GM12872 (cell line): ENCODE results near the gene EN1.

Experiments
- TF ChIP-seq, protein P1 (sequence below): IDR thresholded peaks from 3 replicates; pipeline ENCODE4 v1.5.1; 2011; ENCODE audit warnings: low read depth, mild to moderate bottlenecking, low read length, moderate library complexity; ENCODE audit not compliant: insufficient read depth

The EN1 gene

DNA sequence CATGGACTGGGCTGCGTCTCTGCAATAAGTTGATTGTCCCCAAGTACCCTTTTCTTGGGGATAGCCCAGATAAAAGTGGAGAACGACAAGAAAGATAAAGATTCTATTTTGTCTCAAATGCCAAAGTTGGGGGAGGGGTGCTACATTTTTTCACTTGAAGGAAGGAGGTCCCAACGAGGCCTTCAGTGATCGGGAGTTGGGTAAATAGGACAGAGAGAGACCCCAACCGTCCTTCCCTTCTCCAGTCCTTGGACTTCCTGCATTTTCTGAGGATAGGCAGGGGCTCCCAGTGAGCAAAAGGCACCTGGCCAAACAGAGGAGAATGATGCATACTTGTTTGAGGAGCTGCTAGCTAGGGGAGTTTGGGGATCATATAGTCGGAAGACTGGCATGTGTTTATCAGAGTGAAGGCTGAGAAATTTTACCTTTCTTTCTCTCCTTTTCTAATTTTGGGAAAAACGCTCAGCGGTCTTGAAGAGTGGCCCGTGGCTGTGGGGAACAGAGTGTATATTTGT lies 3.5 kb upstream of the EN1 start:
- TF ChIP-seq, protein P1, sequence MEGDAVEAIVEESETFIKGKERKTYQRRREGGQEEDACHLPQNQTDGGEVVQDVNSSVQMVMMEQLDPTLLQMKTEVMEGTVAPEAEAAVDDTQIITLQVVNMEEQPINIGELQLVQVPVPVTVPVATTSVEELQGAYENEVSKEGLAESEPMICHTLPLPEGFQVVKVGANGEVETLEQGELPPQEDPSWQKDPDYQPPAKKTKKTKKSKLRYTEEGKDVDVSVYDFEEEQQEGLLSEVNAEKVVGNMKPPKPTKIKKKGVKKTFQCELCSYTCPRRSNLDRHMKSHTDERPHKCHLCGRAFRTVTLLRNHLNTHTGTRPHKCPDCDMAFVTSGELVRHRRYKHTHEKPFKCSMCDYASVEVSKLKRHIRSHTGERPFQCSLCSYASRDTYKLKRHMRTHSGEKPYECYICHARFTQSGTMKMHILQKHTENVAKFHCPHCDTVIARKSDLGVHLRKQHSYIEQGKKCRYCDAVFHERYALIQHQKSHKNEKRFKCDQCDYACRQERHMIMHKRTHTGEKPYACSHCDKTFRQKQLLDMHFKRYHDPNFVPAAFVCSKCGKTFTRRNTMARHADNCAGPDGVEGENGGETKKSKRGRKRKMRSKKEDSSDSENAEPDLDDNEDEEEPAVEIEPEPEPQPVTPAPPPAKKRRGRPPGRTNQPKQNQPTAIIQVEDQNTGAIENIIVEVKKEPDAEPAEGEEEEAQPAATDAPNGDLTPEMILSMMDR = no peak

DNA sequence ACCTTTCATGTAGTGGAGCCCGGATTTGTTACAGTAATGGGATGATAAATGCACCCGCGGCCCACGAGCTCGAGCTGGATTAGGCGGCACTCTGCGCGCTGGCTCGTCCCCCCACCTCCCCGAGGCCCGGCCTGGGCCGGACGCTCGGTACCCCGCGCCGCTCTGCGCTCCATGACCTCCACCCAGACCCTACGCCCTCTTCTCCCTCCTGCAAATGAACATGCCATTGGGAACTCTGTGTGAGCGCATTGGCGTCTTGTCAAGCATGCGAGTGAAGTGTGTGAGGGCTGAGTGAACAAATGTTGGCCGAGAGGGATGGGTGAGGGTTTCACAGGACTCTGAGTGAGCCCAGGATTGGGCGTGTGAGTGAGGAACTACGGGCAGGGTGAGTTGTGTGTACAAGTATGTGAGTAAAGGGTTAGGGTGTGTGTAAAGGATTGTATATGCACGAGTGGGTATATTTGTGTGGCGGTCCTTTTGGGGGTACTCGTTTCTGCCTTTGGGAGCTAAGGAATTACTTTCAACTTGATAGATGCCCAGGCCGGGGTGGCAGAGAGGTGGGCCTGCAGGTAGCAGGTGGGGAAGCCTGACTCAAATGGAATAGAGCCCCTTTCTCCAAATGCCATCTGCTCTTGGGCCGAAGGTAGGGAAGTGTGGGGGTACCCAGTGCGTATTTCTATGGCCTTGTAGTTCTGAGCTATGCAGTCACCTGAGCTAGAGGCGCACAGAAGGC lies 2.9 kb upstream of the EN1 start:
- TF ChIP-seq, protein P1 = no peak

DNA sequence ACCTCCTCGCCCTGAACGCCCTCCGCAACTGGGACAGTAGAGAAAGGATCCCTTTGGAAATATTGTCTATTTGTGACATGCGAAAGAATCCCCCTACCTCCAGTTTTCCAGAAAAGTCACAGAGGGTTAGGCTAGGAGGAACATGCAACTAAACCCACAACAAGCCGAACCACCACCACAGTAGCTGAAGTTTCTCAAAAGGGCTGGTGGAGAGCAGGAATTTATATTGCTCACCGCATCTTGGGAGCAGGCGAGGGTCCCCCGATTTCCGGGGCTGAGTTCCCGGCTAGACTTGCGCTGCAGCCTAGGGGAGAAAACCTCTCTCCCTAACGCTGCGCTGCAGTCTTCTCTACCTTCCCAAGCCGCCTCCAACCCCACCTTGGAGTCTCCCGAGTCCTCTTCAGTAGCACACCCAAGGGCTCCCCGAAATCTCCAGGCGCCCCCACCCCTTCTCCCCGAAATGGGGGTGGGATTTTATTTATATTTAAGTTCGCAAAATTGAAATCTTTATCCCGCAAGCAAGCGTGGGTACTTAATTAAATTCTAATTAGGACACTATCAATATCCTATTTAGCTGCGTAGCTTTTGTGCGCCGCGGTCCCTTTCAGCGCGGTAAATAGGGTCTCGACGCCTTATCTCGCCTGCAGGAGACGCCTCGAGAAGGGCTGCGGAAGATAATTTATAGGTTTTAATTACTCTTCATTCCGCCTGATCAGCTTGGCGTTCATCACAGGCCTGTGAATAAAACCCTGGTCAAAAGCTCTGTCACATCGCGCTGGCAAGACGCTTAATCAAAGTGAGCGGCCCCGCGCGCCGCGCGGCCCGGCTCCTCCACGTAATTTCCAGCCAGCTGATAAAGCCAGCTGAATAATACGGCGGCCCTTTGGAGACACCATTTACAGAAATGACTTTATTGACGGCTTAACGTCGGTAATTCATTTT lies 2.0 kb upstream of the EN1 start:
- TF ChIP-seq, protein P1 = no peak

DNA sequence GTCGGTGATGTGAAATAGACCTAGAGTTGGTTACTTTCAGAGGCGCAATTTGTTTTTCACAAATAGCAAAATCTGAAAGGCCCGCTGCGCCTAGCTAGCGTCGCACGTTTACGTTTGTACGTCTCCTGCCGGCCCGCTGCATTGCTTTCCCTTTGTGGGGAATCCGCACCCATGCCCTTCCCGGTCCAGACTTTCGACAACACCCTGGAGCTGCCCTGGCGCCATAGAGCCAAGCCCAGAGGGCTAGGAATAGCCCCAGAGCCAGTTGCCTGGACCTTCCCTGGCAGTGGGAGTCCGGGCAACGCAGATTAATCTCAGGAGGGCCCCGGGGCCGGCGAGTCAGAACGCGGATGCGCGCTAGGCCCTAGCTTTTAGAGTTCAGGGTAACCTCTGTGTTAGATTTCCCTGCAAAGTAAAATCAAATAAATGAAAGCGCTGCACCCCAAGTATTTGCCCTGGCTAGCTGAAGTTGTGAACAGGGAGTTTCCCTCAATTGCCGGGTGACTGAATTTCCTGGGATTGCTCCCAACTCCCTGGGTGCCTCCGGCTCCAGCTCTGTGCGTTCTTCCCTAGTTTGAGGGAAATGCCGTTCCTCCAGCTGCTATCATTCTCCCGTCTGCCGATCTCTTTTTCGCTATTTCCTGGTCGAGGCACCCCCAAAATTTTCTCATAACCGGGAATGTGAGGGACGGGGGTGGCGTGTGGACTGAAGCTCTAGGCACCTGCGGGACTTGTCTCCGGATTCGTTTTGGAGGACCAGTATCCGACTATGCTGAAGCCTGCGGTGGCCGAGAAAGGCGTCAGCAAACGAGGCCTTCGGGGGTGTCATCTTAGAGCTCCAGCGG lies 1.2 kb upstream of the EN1 start:
- TF ChIP-seq, protein P1 = no peak

DNA sequence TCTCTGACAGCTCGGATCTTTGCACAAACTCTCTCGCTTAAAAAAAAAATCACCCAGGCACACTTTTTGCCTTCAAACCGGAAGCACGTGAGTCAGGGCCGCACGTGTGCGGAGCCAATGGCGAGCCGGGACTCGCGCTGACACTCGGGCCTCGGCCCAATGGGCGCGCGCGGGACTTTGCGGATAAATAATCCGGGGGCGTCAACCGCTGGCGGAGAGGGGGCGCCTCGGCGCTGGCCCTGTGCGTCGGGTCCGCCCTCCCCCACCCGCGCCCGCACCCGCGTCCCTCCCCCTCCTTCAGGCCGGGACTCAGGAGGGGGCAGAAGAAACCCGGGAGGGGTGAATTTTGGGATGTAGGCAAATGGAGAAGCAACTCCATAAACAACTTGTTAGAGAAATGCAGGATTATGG lies 319 bp upstream of the EN1 start:
- TF ChIP-seq, protein P1 = no peak

DNA sequence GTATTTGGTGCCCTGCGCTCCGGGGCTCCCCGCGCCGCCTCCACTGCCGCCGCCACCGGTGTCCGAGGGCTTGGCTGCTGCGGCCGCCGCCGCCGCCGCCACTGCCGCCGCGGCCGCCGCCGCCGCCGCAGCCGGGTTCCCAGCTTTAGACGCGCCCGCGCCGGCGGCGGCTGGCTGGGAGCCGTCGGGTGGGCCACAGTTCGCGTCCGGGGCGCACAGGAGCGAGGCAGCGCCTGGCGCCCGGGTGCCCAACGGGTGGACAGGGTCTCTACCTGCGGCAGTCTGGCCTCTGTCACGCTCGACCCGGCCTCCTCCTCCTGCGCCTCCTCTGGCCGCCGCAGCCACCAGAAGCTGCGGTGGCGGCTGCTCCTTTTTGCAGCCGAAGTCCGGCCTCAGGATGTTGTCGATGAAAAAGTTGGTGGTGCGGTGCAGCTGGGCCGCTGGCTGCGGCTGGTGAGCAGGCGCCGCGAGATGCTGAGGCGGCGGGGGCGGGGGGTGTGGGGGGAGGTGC lies 951 bp downstream of the EN1 start:
- TF ChIP-seq, protein P1 = no peak
